HFF-Myc (cell line): ENCODE data around the gene NEDD9.

ENCODE experiments used
- DNase-seq: peaks from one replicate; pipeline ENCODE4 v3.0.0-alpha.2; 2011; ENCODE audit warnings: low read depth; ENCODE audit errors: extremely low read depth
- H3K4me3 ChIP-seq: replicated peaks from 2 replicates; pipeline ENCODE4 v1.5.1; 2011; ENCODE audit warnings: low read depth, mild to moderate bottlenecking, control low read depth, low read length
- CTCF ChIP-seq: IDR thresholded peaks from 2 replicates; pipeline ENCODE4 v1.5.1; 2012; ENCODE audit warnings: mild to moderate bottlenecking, low read depth, low read length, control low read depth; ENCODE audit errors: missing control alignments

The NEDD9 gene

GRCh38 chr6:11208854-11209253 is 23.6 kb downstream of the NEDD9 start:
- H3K4me3 ChIP-seq: no peak overlapping the region
- no peak for DNase-seq
- TF ChIP-seq CTCF: no peak

GRCh38 chr6:11208267-11208666 is 24.2 kb downstream of the NEDD9 start:
- DNase-seq: no peak
- no peak for TF ChIP-seq CTCF
- H3K4me3 ChIP-seq: no peak overlapping the region

GRCh38 chr6:11207199-11207968 is 25.1 kb downstream of the NEDD9 start:
- TF ChIP-seq CTCF: no peak
- no peak overlapping the region for H3K4me3 ChIP-seq
- peak; percentile 90 for DNase-seq

GRCh38 chr6:11206576-11206975 is 25.9 kb downstream of the NEDD9 start:
- no peak for DNase-seq
- no peak overlapping the region for H3K4me3 ChIP-seq
- TF ChIP-seq CTCF: no peak

GRCh38 chr6:11204794-11205366 is 27.6 kb downstream of the NEDD9 start:
- no peak for DNase-seq

GRCh38 chr6:11204005-11204399 is 28.5 kb downstream of the NEDD9 start:
- no peak for DNase-seq
- no peak for TF ChIP-seq CTCF
- H3K4me3 ChIP-seq: no peak overlapping the region

More at GRCh38 chr6:11204794-11205366, 27.6 kb downstream of the NEDD9 start:
- no peak overlapping the region for H3K4me3 ChIP-seq
- no peak for TF ChIP-seq CTCF
